ENCODE data around the gene CYP26C1. TPM values are rescaled to one million over a fixed set of nuclear protein-coding genes. Genes with fewer than 3 reads are reported as not detected.

CYP26C1 gene
- total RNA-seq: 0.16 TPM

DNA sequence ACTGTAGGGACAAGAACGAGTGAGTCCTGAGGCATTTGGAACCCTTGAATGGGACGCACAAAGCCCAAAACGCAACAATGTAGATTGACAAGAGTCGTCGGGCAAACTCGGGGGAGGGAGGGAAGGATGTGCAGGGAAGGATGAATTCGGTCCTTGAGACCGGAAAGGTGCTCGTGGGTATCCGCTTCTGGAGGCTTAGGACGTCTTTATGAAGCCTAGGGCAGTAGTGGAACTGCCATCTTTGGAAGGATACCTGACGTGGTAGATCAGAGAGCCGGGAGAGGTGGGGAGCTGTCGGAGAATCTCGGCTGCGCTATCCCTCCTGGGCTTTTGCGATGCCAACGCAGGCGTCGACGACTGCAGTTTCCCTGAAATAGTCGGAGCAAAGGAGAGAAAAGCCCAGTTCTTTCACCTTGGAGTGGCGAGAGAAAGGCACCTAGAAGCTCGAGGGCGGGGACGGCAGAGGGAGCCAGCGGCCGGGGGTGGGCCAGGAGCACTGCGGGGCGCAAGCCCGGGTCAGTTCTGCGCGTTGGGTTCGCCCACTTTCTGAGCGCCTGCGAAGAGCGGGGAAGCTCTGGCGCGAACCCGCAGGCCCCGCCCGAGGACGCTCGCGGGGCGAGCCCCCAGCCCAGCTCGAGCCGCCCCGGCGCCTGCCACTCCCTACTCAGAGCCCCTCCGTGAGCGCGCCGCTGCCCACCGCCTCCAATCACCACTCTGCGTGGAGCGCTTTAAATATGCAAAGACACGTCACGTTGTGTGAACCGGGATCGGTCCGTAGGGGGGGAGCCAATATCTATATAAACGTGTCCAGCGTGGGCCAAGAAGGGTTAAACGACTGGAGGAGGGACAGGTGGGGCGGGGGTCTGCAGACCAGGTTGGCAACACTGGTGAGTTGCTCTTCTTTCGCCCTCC is at the start of gene CYP26C1:
TSS of gene CYP26C1 (plus strand) at position 824 of the 912 bp plus-strand sequence. CDS start 466 bp downstream, outside the sequence.
- no peak for DNase-seq

- no peak for DNase-seq
These were observed 44.9 kb upstream of the CYP26C1 start for GRCh38 chr10:93015722-93016121.

DNA sequence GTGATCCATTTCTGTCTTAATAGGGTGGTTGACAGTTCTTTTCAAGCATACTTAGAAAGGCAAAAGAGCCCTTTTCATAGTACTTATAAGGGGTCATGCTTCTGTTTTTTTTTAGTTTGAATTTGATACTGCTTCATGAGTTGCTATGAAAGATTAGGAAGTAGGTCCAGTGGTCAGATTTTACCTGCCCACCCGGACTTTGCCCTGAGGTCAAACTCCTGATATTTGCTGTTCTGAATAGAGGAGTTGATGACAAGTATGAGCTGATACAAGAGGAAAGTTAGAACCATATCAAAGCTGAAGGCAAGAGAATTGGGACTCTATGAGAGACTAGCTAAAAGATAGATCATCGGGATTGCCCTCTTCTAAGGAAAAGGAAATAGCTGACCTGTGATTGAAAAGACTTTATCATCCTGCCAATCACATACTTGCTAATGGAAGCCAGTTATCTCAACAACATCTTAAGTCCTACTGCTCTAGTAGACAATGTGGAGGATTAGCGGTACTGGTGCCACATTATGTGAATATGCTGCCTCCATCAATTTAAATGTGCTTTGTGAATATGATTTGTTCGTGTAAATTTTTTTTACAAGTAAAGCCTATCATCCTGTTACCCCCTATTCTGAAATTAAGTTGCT is 37.5 kb upstream of the CYP26C1 start:
- DNase-seq: no peak

DNA sequence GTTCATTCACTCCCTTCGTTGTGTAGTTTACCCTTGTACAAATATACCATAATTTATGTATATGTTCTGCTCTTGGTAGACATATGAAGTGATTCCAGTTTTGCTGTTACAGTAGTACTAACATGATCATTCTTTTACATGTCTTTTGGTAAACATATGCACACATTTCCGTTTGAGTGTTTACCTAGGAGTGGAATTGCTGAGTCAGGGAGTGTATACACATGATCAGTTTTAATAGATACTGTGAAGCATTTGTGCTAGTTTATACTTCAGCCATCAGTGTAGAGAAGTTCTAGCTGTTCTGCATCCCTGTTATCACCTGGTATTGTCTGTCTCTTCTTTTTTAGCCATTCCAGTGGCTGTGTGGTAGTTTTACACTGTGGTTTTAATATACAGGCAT is 34.5 kb upstream of the CYP26C1 start:
- no peak for DNase-seq

- DNase-seq: no peak
These were observed 33.1 kb upstream of the CYP26C1 start for GRCh38 chr10:93027508-93027907.

GRCh38 chr10:93028883-93029282 is 31.7 kb upstream of the CYP26C1 start:
- no peak for DNase-seq

- no peak for DNase-seq
These were observed 30.2 kb upstream of the CYP26C1 start for GRCh38 chr10:93030409-93030808.

GRCh38 chr10:93032105-93032808 is 28.3 kb upstream of the CYP26C1 start:
- DNase-seq: no peak

- DNase-seq: no peak
These were observed 27.8 kb upstream of the CYP26C1 start for GRCh38 chr10:93032809-93033137.

GRCh38 chr10:93034426-93034825 is 26.2 kb upstream of the CYP26C1 start:
- no peak for DNase-seq

DNA sequence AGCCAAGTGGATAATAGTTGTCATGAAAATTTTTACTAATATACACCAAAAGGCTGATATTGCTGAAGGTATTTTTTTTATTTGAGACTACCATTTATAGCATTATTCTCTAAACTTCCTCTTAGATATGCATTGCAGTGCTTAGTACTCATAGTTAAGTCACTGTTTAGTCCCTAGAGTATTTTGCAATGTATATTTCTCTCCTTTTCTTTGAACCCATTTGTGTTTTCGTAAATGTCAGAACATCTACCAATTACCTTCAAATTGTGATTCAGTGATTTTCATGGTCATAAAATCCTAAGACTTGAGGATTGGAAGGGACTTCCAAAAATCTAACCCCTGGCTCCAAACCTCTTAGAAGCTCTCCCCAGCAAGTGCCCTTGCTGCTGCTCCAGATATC is 21.5 kb upstream of the CYP26C1 start:
- no peak for DNase-seq

DNA sequence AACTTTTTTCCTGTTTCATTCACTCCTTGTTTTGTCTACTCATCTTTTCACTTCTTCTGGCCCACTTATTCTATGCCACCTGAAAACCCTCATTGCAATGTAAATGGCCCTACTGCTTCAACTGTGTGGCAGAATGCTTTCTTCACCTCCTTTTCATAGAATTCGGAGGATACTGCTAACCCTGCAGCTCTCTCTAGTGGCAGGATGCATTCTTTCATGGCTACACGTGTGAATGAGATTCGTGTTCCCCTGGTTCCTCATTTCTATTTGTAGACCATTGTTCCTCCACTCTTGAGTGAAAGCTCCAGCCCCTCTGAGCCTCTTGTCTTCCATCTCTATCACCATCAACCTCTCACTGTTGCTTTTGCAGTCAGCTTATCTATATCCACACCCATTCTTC is 20.9 kb upstream of the CYP26C1 start:
- DNase-seq: no peak

- no peak for DNase-seq
These were observed 6.1 kb upstream of the CYP26C1 start for GRCh38 chr10:93054486-93054885.

DNA sequence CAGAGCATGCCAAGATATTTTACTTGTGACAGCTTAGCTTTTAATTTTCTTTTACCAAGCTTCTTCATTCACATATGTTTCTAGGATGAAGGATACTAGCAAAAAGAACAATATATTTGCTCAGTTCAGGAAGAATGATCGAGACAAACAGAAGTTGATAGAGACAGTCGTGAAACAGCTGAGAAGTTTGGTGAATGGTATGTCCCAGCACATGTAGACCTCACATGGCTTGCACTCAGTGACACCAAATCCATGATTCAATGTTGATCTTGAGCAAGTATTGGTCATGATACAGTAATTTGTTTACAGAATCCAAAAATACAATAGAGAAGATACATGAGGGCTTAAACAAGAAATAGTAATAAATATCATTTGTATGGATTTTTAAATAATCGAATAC is 2.5 kb upstream of the CYP26C1 start:
- DNase-seq: no peak

GRCh38 chr10:93060887-93061593 is 442 bp downstream of the CYP26C1 start:
- DNase-seq: no peak

- DNase-seq: no peak
These were observed 1.3 kb downstream of the CYP26C1 start for GRCh38 chr10:93061594-93062513.

- no peak for DNase-seq
These were observed 2.0 kb downstream of the CYP26C1 start for GRCh38 chr10:93062514-93063143.

GRCh38 chr10:93063144-93063976 is 2.8 kb downstream of the CYP26C1 start:
- no peak for DNase-seq

GRCh38 chr10:93063977-93064660 is 3.5 kb downstream of the CYP26C1 start:
- DNase-seq: no peak

Data from occipital lobe (tissue), 2 donors.